Body of pancreas (tissue), 4 donors: ENCODE measurements around the gene XPR1. TPM values are rescaled to one million over a fixed set of nuclear protein-coding genes. Genes with fewer than 3 reads are reported as not detected.
"Not testable (repeated sequence)": the region's sequence is repeated elsewhere in the genome, so short reads cannot be mapped to it uniquely, and the experiment has no call there.

Experiments
- ATAC-seq: fragments of 150-250 bp; one replicate; pipeline ENCODE4 v1.9.1; 2016
- DNase-seq, 4 donors: peaks; one replicate each; pipeline ENCODE4 v3.0.0-alpha.2; 2019
- H3K27ac ChIP-seq, 4 donors: fragments of 200-600 bp; sonication (generic); 1 replicate in 3 of 4; 2 replicates in 1 of 4; pipeline versions ENCODE4 v1.5.1 to v1.6.1; 2016 to 2019; ENCODE audit warnings: mild to moderate bottlenecking in 1 of 4, mixed read lengths in 1 of 4, moderate library complexity in 1 of 4
- H3K27me3 ChIP-seq, 2 donors: fragments of 200-600 bp; sonication (generic); one replicate each; pipeline ENCODE4 v1.6.0; 2016; ENCODE audit warnings: mild to moderate bottlenecking in 1 of 2
- H3K36me3 ChIP-seq, 2 donors: fragments of 200-600 bp; sonication (generic); replicated peaks in 1 of 2; 2 replicates each; pipeline ENCODE4 v1.5.1; 2016; ENCODE audit warnings: low read depth in 2 of 2; ENCODE audit not compliant: insufficient read depth in 1 of 2
- H3K4me1 ChIP-seq: fragments of 200-600 bp; sonication (generic); one replicate; pipeline ENCODE4 v1.6.0; 2016
- H3K4me3 ChIP-seq, 2 donors: fragments of 200-600 bp; sonication (generic); 1 replicate in 1 of 2; 2 replicates in 1 of 2; pipeline ENCODE4 v1.5.1; 2016 to 2019
- H3K9me3 ChIP-seq, 3 donors: fragments of 200-600 bp; sonication (generic); 1 replicate in 2 of 3; 2 replicates in 1 of 3; pipeline ENCODE4 v1.5.1; 2016
- CTCF ChIP-seq, 7 experiments: fragments of 450-650 bp in 4 of 7; fragments of 200-600 bp in 3 of 7; sonication (generic) in 3 of 7; IDR thresholded peaks; one replicate each; pipeline ENCODE4 v1.5.1; 2016 to 2019; ENCODE audit warnings: antibody characterized with exemption in 7 of 7
- POLR2A ChIP-seq, 3 donors: fragments of 450-650 bp; IDR thresholded peaks; one replicate each; pipeline ENCODE4 v1.6.1; 2016; ENCODE audit warnings: antibody characterized with exemption in 3 of 3, mild to moderate bottlenecking in 2 of 3
- WGBS, 2 donors: methylation state at CpG; one replicate each; pipeline ENCODE4 v1.1.5; 2017; 5-methylcytosine and 5-hydroxymethylcytosine counted together
- intact Hi-C: fragments of 100-400 bp; cut with DNase I; formaldehyde crosslinking; loops from one replicate; pipeline ENCODE4 v1.15.1; 2023
- total RNA-seq, 2 donors: library from RNA; depleted of rRNA; stranded (reverse); fragments of >200 nt; gene quantifications; one replicate each; pipeline ENCODE4 v1.1.0, GENCODE V29; 2016

The XPR1 gene
- total RNA-seq, 2 donors from 2014 or later = 11.5 to 13.0 TPM

- peaks cover 0 to 5% (median 0%) of the 10 kb centered on the region in 3 donors for H3K9me3 ChIP-seq
- intact Hi-C loops = no loop called here
- peaks cover 18% of the 10 kb centered on the region for H3K4me1 ChIP-seq
- no peak overlapping the region for H3K27ac ChIP-seq
- DNase-seq = no peak
- no peaks in the 10 kb centered on the region for H3K36me3 ChIP-seq
- 76 to 88% methylated on average over 8 of the region's 8 CpGs for WGBS, 2 donors
- no peak for TF ChIP-seq POLR2A (IDR thresholded peaks at IDR 0.05)
- no peak for TF ChIP-seq CTCF (IDR thresholded peaks at IDR 0.05)
- no peaks in the 10 kb centered on the region for H3K27me3 ChIP-seq
- no peak for ATAC-seq
- no peak overlapping the region for H3K4me3 ChIP-seq
Measured at GRCh38 chr1:180695282-180695681, 63.5 kb downstream of the XPR1 start.

GRCh38 chr1:180696361-180696760 is 64.5 kb downstream of the XPR1 start:
- DNase-seq = no peak
- TF ChIP-seq CTCF (IDR thresholded peaks at IDR 0.05) (no peak), POLR2A (IDR thresholded peaks at IDR 0.05) (no peak)
- Histone ChIP-seq H3K4me3 (no peak overlapping the region), H3K9me3 (peaks cover 0 to 5% (median 0%) of the 10 kb centered on the region in 3 donors), H3K36me3 (no peaks in the 10 kb centered on the region), H3K27me3 (no peaks in the 10 kb centered on the region), H3K4me1 (peaks cover 17% of the 10 kb centered on the region), H3K27ac (no peak overlapping the region)
- intact Hi-C loops = no loop called here
- no peak for ATAC-seq
- 88 to 100% methylated on average over 1 of the region's 1 CpG for WGBS, 2 donors

GRCh38 chr1:180698580-180698979 is 66.8 kb downstream of the XPR1 start:
- no peak for DNase-seq
- no peak overlapping the region for H3K27ac ChIP-seq
- no peaks in the 10 kb centered on the region for H3K27me3 ChIP-seq
- no peak overlapping the region for H3K4me3 ChIP-seq
- intact Hi-C loops = no loop called here
- H3K9me3 ChIP-seq = peaks cover 0 to 15% (median 0%) of the 10 kb centered on the region in 3 donors
- H3K4me1 ChIP-seq = peaks cover 1% of the 10 kb centered on the region
- WGBS, 2 donors = 96% methylated on average over 1 of the region's 1 CpG
- TF ChIP-seq POLR2A (IDR thresholded peaks at IDR 0.05) (no peak), CTCF (IDR thresholded peaks at IDR 0.05) (no peak)
- ATAC-seq = no peak
- no peaks in the 10 kb centered on the region for H3K36me3 ChIP-seq

- H3K27ac ChIP-seq, ATAC-seq, intact Hi-C loops, DNase-seq, H3K9me3 ChIP-seq, H3K27me3 ChIP-seq, H3K4me3 ChIP-seq, H3K4me1 ChIP-seq, H3K36me3 ChIP-seq: not testable (repeated sequence)
- 98 to 100% methylated on average over 2 of the region's 2 CpGs for WGBS, 2 donors
Measured at GRCh38 chr1:180702376-180702775, 70.6 kb downstream of the XPR1 start.

GRCh38 chr1:180710746-180711145 is 78.9 kb downstream of the XPR1 start:
- WGBS, 2 donors = 94% methylated on average over 23 of the region's 30 CpGs; no CpG with 5 or more reads in 1 of the 2 donors
- ATAC-seq, H3K9me3 ChIP-seq, H3K27ac ChIP-seq, H3K27me3 ChIP-seq, DNase-seq, intact Hi-C loops, H3K36me3 ChIP-seq, H3K4me1 ChIP-seq, H3K4me3 ChIP-seq: not testable (repeated sequence)

GRCh38 chr1:180711260-180711659 is 79.4 kb downstream of the XPR1 start:
- WGBS, 2 donors = 97 to 99% methylated on average over 12 to 16 of the region's 19 CpGs
- DNase-seq, H3K27me3 ChIP-seq, H3K4me1 ChIP-seq, H3K4me3 ChIP-seq, H3K36me3 ChIP-seq, ATAC-seq, H3K9me3 ChIP-seq, H3K27ac ChIP-seq, intact Hi-C loops: not testable (repeated sequence)
